ENCODE results near the gene HAVCR1.

GRCh38 chr5:157051604-157052245 lies 7.2 kb downstream of the HAVCR1 start:
- no peak for TF ChIP-seq CTCF (IDR thresholded peaks at IDR 0.05)
- no peak for TF ChIP-seq POLR2A (IDR thresholded peaks at IDR 0.05)
